GM19023 (cell line): ENCODE results near the gene DENND1A.
"Not testable (repeated sequence)": the region's sequence is repeated elsewhere in the genome, so short reads cannot be mapped to it uniquely, and the experiment has no call there.

Experiments used
- ATAC-seq: cut with Tn5 transposase; IDR thresholded peaks from one replicate; pipeline ENCODE4 v1.9.1; 2021; ENCODE audit warnings: mild to moderate bottlenecking, moderate library complexity; ENCODE audit not compliant: unreplicated experiment

The DENND1A gene

DNA sequence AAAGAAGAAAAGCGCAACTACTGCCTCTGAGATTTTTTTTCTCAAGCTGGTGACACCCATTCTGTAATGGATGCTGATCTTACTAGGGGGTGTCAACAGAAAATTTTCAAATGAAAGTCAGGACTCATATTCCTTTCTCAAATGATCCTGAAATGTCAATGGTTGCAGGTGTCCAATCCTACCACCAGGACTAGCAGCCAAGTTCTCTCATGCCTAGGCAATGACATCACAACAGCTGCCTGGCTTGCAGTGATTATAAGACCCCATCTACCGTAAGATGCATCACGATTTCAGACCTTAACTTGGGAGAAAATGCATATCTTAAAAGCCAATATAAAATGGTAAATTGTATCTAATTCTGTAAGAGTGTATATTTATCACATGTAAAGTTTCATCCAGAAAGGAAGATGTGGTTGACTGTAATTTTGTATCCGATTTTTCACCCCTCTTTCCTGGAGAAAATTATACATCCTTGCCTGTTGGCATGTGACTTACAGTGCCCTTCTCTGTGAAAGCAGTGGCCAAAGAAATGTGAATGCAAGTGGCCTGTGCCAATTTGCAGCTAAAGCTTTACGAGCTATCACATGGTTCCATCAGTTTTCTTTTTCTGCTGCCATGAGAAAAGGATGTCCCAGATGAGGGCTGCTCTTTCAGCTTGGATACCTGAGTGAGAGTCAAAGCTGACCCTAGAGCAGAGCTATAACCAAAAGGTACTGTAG lies 104.4 kb downstream of the DENND1A start:
- ATAC-seq, result no peak

DNA sequence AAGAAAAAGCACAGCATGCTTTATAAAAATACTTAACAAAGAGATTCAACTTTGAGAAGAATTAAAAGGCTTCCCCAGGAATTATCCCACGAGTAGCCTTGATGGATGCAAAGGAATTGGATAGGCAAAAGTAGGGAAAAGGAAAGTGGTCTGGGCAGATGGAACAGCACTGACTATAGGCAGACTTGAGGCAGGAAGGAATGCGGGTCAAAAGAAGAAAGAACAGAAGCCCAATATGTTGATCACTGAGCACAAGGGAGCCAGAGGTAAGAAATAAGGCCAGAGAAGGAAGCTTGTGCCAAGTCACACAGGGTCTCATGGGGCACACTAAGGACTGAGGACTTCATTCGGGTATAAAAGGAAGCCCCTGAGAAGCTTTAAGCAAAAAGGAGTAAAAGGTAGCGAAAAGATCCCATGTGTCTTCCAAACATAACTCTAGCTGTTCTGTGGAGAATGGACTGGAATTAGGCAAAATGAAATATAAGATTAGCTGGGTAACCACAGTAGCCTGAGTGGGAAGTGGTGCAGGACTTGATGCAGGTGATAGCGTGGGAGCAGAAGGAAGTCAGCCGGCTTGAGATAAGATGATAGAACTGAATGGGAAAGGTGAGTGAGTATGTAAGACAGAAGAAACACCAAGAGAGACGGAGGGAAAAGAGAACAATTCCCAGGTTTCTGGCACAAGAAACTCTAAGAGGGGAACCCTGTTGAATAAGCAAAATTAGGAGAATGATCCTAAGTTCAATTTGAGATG lies 106.6 kb downstream of the DENND1A start:
- no peak for ATAC-seq

DNA sequence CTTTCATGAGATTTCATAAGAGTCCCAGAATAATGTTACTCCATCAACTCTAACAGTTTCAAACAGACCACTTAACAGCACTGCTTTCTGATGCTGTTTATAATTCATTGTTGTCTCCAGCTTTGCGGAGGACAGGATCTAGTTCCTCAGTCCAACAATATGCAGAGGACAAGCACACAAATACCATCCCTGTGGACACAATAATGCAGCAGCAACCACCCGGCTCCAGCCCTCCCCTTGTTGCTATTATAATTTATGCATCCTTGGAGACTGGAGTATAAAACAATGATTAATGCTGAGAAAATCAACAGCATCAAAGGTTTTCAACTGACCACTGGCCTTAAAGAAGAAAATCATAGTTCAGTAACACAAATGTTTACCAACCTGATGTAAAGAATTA lies 108.3 kb downstream of the DENND1A start:
- ATAC-seq, result no peak

DNA sequence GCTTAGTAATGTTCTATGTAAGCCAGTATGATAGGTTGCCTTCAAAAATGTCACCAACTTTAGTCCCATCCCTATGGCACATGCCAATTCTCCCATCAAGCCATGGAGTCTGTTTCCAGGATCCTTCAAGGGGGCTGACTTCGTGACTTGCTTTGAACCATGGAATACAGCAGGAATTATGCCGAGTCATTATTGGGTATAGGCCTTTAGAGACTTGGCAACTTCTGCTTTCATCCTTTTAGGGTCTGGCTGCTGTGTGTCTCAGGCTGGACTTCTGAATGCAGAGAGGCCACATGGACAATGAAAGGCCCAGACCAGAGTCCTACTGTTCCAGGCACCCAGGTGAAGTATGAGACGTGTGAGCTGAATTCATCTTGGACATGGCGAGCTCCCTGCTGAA lies 109.8 kb downstream of the DENND1A start:
- ATAC-seq, result no peak

DNA sequence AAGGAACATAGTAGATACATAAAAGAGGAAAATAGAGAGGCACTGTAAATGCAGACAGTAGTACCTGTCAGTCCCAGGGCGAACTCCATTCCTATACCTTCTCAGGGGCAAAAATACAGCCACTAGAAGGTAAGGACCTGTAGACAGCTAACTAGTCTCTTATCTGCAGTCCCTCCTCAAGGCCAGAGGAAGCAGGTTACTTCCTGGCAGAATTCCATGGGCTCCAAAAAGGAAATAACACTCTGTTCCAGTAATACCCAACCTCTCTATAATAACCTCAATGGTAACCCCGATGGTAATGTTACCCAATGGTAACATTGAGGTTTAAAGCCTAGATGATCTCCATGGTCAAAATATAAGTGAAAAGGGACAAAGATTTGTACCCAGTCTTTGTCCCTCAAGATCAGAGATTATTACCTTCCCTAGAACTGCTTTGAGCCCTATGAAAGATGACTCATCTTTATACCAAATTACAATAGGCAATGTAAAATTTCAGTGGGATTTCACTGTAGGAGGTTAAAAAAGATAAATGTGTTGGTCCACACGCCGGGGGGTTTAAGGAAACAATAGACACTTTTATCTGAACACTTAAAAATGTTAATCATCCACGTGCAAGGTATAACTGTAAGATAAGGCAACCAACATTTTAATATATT lies 113.0 kb downstream of the DENND1A start:
- no peak for ATAC-seq

DNA sequence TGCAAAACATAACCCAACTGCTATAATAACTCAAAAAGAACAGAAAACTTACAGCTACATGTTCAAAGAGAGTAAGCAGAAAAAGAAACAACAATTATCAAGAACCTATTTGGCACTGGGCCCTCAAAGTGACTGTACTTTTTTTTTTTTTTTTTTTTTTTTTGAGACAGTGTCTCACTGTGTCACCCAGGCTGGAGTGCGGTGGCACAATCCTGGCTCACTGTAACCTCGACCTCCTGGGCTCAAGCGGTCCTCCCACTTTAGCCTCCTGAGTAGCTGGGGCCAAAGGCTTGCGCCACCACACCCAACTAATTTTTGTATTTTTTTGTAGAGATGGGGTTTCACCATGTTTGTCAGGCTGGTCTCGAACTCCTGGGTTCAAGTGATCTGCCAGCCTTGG lies 114.1 kb downstream of the DENND1A start:
- not testable (repeated sequence) for ATAC-seq

DNA sequence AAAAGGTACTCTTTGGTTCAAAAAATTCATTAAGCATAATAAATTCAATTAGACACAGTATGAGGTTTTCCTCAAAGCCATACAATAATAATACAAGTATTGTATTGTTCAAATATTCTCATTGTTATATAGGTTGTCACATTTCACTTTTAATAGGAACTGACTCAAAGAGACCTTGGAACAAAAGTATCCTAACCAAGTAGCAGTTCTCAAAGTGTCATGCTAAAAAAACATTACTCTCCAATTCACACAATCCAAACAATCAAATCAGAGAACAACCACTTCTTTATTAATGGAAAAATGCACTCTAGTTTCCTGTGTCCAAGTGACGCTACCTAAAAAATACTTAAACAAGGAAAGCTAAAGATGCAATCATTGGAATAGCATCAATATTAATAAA lies 115.4 kb downstream of the DENND1A start:
- ATAC-seq, result no peak

DNA sequence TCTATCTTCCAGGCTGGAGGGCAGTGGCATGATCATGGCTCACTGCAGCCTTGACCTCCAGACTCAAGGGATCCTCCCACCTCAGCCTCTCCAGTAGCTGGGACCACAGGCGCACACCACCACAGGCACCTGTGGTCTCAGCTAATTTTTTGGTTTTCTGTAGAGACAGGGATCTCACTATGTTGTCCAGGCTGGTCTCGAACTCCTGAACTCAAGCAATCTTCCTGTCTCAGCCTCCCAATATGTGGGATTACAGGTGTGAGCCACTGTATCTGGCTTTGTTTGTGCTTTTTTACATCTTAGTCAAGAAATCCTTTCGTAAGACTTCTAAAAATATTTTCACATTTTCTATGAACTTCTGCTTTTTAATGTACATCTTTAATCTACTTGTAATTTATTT lies 116.9 kb downstream of the DENND1A start:
- ATAC-seq, result no peak

DNA sequence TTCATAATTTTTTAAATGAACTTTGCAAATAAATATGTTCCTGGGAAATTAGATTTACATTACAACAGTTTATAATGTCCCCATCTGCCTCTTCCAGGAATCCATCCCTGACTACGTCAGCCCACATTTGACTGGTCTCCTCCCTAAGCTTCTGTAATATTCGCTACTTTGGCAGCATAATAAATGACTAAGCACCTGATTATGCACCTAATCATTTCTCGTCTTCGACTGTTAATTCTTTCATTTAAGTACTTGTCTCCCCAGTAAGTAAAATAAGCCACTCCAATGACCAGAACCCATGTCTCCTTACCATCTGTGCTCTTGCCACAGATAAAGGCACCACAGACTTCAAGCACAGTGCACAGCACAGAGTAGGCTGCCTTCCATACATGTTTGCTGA lies 122.7 kb downstream of the DENND1A start:
- no peak for ATAC-seq

DNA sequence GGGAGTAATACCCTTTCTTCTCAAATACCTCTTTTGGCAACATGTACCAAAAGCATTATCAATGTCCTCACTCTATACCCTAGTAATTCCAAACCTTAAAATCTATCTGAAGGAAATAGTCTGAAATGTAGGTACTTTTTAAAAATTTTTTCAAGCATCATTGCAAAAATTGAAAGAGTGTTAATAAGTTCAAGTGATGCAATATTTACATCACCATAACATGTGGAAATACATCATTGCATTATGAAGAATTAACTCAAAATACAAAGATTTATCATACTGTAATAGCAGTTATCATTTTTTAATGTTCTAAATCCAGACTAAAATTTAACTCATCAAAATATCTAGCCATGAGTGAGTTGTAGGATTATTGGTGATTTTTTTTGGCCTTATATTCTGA lies 123.1 kb downstream of the DENND1A start:
- no peak for ATAC-seq

DNA sequence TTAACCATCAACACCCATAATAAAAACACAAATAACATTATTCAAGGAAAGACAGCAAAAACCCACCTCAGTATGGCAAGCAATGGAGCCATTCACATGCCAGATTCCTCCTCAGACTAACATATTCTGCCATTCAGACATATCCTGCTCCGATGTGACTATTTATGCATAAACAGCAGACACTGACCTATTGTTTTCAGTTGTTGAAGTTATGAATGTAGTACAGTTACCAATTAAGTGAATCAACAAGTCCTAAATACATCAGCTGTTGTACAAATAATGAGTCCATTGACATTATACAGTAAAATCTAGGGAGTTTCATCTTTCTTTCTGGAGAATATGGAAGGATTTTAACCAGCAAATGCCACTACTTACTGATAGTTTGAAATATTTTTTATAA lies 131.7 kb downstream of the DENND1A start:
- no peak for ATAC-seq

DNA sequence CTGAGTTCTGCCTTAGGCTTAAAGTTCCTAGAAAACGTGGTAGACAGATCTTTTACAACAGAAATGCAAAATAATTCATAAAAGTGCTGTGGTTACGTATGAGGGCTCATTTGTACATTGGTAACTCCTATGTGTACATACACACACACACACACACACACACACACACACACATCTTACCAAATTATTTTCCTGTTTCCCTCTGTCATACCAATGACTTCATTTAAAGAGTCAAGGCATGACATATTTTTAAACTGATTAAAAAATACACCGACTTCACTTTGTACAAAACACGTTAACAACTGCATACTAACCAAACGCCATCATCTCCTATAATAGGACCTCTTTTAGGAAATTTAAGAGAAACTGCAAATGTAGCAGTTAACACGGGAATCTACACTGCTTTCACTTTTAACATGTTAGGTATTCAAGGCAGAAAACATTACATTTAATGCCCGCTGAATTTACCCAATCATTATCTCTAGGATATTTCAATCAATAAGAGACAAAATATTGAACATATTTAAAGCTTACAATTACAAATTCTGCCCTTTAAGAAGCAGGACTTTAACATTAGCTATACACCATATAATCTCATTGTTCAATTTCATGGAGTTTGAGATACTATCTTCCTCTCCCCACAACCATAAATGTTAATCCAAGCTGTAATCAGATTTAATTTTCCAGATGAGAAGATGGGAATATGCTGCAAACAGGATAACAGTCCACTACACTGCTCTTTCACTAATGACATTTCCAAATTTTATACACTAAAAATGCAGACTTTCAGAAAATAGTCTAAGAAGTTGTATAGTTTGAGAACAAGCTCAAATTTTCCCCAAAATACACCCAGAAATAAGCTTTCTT lies 133.1 kb downstream of the DENND1A start:
- ATAC-seq, result no peak

DNA sequence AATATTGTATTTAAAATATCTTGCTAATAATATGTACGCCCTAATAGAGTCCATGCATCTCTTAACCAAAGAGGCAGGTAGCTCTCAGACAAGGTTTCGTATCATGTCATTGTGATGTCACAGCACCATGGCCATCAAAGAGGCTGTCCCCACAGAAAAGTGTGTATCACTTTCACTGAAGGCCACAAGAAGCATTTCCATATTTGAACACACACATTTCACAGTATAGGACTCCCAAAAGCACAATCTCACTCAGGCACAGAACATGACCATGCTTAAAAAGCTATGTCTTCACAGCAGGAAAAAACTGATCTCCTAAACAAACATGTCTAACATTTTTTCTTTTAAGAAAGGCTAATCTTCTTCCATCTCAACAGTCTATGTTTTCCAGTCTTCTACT lies 133.8 kb downstream of the DENND1A start:
- no peak for ATAC-seq

DNA sequence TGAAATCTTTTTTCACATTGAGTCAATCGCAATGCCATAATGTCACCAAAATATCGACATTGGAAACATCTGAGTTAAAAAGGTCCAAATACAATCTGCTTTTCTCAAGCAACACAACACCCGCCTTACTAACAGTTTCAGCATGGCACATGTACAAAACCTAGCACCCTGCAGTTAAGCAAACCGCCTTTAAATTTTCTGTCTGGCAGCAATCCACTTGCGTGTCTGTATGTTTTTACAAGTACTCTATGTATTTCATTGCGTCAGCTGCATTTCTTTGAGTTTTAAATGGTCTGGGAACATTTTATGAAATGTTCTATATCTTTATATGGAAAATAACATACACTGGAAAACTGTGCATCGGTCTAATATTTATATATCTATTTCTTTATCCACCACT lies 134.6 kb downstream of the DENND1A start:
- ATAC-seq, result no peak

DNA sequence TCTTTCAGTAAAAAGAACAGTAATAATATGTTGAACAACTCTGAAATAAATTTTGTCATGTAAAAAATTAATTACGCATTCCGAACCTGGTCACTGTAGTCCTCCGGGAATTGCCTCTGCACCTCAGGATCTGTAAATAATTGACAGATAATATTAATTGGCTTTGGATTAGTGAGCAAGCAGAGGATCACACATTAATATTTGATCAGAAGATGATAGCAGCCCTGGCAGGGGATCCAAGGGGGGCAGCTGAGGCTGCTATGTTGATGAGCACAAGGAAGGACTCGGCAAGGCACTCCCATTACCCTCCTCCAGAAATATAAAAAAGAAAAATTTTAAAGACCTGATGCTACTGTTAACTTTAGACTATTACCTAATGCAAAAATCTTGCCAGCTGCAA lies 137.4 kb downstream of the DENND1A start:
- no peak for ATAC-seq

DNA sequence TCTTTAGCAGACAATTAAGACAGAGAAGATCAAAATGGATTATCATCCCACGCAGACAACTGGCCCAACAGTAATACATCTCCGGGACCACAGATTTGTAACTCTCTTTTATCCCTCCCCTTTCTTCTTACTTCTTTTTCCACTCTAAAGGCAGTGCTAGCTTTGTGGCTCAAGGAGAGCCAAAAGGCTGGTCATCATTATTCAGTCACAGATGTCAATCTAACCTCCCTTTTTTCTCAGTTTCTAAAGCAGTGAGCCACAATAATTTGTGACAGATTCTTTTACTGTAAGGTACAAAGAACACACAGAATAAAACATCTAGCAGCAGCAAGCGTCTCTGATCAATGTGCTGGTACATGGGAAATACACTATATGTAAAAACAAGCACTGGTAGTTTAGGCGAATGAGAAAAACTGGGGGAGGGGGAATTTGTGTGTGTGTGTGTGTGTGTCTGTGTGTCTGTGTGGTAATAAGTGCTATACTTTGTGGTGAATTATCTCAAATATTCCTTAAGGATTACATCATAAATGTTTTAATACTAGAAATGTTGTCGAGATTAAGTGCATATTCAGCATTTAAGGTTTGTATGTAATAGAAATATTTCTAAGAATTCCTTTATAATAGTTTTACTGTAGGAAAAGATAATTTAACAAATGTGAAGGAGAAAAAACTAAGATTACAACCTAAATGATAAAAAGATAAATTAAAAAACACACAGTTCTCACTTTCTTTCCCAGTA lies 140.2 kb downstream of the DENND1A start:
- no peak for ATAC-seq

DNA sequence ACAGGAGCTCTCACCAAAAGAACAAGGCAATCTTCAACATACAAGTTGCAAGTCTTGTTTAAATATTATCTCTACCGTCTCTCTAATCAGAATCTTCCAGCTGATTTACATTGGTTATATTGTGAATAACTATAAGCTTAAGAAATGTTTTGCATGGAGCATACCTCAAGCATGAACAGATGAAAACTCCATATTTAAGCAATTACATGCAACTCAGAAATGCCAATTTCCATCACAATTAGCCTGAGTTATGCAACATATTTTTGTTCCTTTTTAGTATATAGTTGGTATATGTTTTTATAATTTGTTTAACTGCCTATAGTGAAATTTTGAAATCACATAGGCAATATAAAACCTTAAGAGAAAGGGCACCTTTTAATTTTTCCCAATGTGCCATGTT lies 142.5 kb downstream of the DENND1A start:
- no peak for ATAC-seq

DNA sequence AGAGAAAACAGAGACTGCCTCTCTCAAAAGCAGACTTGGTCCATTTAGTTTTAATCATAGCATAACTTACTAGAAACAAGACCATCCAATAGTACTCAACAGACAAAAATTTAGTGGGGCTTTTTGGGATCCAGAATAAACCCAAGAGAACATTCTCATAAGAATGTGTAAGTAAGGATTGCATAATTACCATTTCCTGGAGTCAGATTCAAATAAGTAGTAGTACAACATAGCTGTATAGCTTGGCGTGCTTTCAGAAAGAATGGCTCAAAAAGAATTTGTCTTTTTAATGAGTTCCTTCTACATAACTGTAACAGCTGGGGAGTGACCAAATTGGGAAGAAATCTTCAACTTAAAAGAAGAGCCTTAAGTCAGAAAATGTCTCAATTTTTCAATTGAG lies 145.4 kb downstream of the DENND1A start:
- no peak for ATAC-seq

DNA sequence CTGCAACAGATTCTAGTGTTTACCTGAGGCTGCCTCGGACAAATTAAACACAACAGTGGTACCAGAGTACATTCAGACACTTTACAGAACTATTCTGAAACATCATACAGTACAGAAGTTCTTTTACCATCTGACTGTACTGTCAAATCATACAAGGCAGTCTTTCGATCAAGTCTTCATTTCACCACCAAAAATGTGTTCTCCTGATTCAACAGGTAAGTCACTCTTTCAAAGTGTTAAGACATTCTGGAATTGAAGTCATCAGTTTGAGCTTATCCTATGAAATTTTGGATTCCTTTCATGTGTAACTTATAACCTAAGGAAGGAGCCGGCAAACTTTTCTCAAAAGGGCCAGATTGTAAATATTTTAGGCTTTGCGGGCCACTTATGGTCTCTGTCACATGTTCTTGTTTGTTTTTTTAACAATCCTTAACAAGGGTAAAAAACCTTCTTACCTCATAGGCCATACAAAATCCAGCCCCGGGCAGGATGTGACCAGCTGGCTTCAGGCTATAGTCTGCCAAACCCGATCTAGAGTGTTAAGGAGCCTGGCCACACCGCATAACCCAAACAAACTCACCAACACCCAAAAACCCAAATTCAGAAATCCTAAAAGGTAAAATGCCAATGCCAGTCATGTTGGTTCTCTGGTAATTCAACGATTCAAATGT lies 151.6 kb downstream of the DENND1A start:
- no peak for ATAC-seq
